IMR-90 (cell line): Measurements from ENCODE around the gene DPY19L1. TPM values are rescaled to one million over a fixed set of nuclear protein-coding genes. Genes with fewer than 3 reads are reported as not detected.

Experiments used
- ATAC-seq: fragments of 200-7000 bp; cut with Tn5 transposase; 2 replicates; pipeline ENCODE4 v1.9.1; 2020; ENCODE audit warnings: low read depth, mild to moderate bottlenecking, moderate library complexity
- BruUV-seq: library from RNA; stranded (reverse); fragments of 400-500 nt; replicated peaks from 2 replicates; lab custom pipeline; 2021; lab: Mats Ljungman, UMichigan
- CTCF ChIA-PET: fragments of 300-600 bp; formaldehyde crosslinking; extraction: SDS; loops from one replicate; lab custom pipeline; 2021; ENCODE audit warnings: antibody characterized with exemption; lab: Yijun Ruan, JAX
- POLR2A ChIA-PET: fragments of 300-600 bp; sonication (Branson Sonifier 250); formaldehyde crosslinking; loops from one replicate; lab custom pipeline; 2022; ENCODE audit warnings: antibody characterized with exemption; ENCODE audit not compliant: unreplicated experiment; lab: Charles Lee
- DNase-seq: peaks from one replicate; pipeline ENCODE4 v3.0.0; 2013
- H2AFZ ChIP-seq: replicated peaks from 2 replicates; pipeline ENCODE3; 2013; ENCODE audit warnings: low read length, mild to moderate bottlenecking; ENCODE audit not compliant: poor library complexity
- H2AK5ac ChIP-seq: 2 replicates; pipeline ENCODE4 v1.6.1; 2013; ENCODE audit warnings: low read depth, low read length, inconsistent platforms
- H2AK9ac ChIP-seq: replicated peaks from 2 replicates; pipeline ENCODE3; 2013; ENCODE audit warnings: mild to moderate bottlenecking, low read depth, low read length, moderate library complexity; ENCODE audit not compliant: poor library complexity
- H2BK120ac ChIP-seq: 2 replicates; pipeline ENCODE4 v1.6.1; 2013; ENCODE audit warnings: low read depth, low read length, inconsistent platforms
- H2BK15ac ChIP-seq: 3 replicates; pipeline ENCODE4 v1.6.1; 2013; ENCODE audit warnings: low read depth, low read length, inconsistent platforms
- H2BK20ac ChIP-seq: 2 replicates; pipeline ENCODE4 v1.6.1; 2013; ENCODE audit warnings: low read depth, mild to moderate bottlenecking, inconsistent platforms, low read length, moderate library complexity
- H2BK5ac ChIP-seq: 2 replicates; pipeline ENCODE4 v1.6.1; 2013; ENCODE audit warnings: mild to moderate bottlenecking, low read depth, low read length, inconsistent platforms; ENCODE audit not compliant: poor library complexity, severe bottlenecking
- H3K14ac ChIP-seq: replicated peaks from 2 replicates; pipeline ENCODE4 v1.6.1; 2013; ENCODE audit warnings: low read depth, low read length, inconsistent platforms
- H3K18ac ChIP-seq: 2 replicates; pipeline ENCODE4 v1.6.1; 2013; ENCODE audit warnings: low read depth, low read length, control low read depth
- H3K23ac ChIP-seq: 2 replicates; pipeline ENCODE4 v1.6.1; 2013; ENCODE audit warnings: low read depth, low read length, inconsistent platforms
- H3K27ac ChIP-seq: 2 replicates; pipeline ENCODE4 v1.5.1; 2013; ENCODE audit warnings: mild to moderate bottlenecking, control low read depth, low read length; ENCODE audit not compliant: insufficient read depth
- H3K27me3 ChIP-seq: 2 replicates; pipeline ENCODE4 v1.6.1; 2013; ENCODE audit warnings: low read length; ENCODE audit not compliant: control insufficient read depth, insufficient read depth
- H3K36me3 ChIP-seq: 2 replicates; pipeline ENCODE4 v1.6.1; 2013; ENCODE audit warnings: low read length, mixed read lengths; ENCODE audit not compliant: control insufficient read depth, insufficient read depth
- H3K4ac ChIP-seq: 2 replicates; pipeline ENCODE4 v1.6.1; 2013; ENCODE audit warnings: low read depth, low read length, inconsistent platforms
- H3K4me1 ChIP-seq: 2 replicates; pipeline ENCODE4 v1.6.1; 2013; ENCODE audit warnings: low read length, mixed read lengths; ENCODE audit not compliant: control insufficient read depth, insufficient read depth
- H3K4me2 ChIP-seq: 2 replicates; pipeline ENCODE4 v1.6.1; 2013; ENCODE audit warnings: low read depth, mild to moderate bottlenecking, control low read depth, low read length, moderate library complexity
- H3K4me3 ChIP-seq: 2 replicates; pipeline ENCODE4 v1.5.1; 2013; ENCODE audit warnings: low read depth, mild to moderate bottlenecking, control low read depth, low read length, moderate library complexity; ENCODE audit not compliant: insufficient read depth
- H3K56ac ChIP-seq: 2 replicates; pipeline ENCODE4 v1.6.1; 2013; ENCODE audit warnings: low read length, inconsistent platforms; ENCODE audit not compliant: insufficient read depth; ENCODE audit errors: extremely low read depth
- H3K79me1 ChIP-seq, 2 experiments: 2 replicates each; pipeline ENCODE4 v1.6.1; 2013; ENCODE audit warnings: low read length in 2 of 2, inconsistent platforms in 1 of 2, low read depth in 1 of 2
- H3K9ac ChIP-seq: 2 replicates; pipeline ENCODE4 v1.6.1; 2013; ENCODE audit warnings: low read depth, low read length, control low read depth
- H3K9me1 ChIP-seq: 2 replicates; pipeline ENCODE4 v1.6.1; 2013; ENCODE audit warnings: low read length, inconsistent platforms; ENCODE audit not compliant: insufficient read depth
- H3K9me3 ChIP-seq: 2 replicates; pipeline ENCODE4 v1.6.1; 2013; ENCODE audit warnings: low read length; ENCODE audit not compliant: control insufficient read depth, insufficient read depth
- H4K20me1 ChIP-seq: 2 replicates; pipeline ENCODE4 v1.6.1; 2013; ENCODE audit warnings: low read length, inconsistent platforms; ENCODE audit not compliant: insufficient read depth
- H4K5ac ChIP-seq: 2 replicates; pipeline ENCODE4 v1.6.1; 2013; ENCODE audit warnings: mild to moderate bottlenecking, low read depth, low read length, control low read depth
- H4K8ac ChIP-seq, 2 experiments: 2 replicates each; pipeline ENCODE4 v1.6.1; 2013; ENCODE audit warnings: low read depth in 2 of 2, low read length in 2 of 2, control low read depth in 1 of 2, inconsistent platforms in 1 of 2
- H4K91ac ChIP-seq: 2 replicates; pipeline ENCODE4 v1.6.1; 2013; ENCODE audit warnings: low read depth, low read length, inconsistent platforms; ENCODE audit not compliant: insufficient read depth
- BHLHE40 ChIP-seq: fragments of 150-350 bp; IDR thresholded peaks from 2 replicates; pipeline ENCODE4 v1.6.1; 2016; ENCODE audit warnings: mild to moderate bottlenecking, low read depth, low read length
- CEBPB ChIP-seq: IDR thresholded peaks from 2 replicates; pipeline ENCODE4 v1.6.1; 2012; ENCODE audit warnings: low read depth, low read length, improper control_type of control experiment
- CHD1 ChIP-seq: IDR thresholded peaks from 2 replicates; pipeline ENCODE4 v1.6.1; 2012; ENCODE audit warnings: low read depth, low read length, improper control_type of control experiment
- CTCF ChIP-seq: conservative IDR thresholded peaks from 2 replicates; pipeline ENCODE4 v1.5.1; 2012; ENCODE audit warnings: mild to moderate bottlenecking, low read depth, low read length, improper control_type of control experiment
- ELK1 ChIP-seq: fragments of 150-350 bp; IDR thresholded peaks from 2 replicates; pipeline ENCODE4 v1.6.1; 2016; ENCODE audit warnings: low read depth, mild to moderate bottlenecking, low read length, moderate library complexity, borderline replicate concordance
- MAZ ChIP-seq: IDR thresholded peaks from 2 replicates; pipeline ENCODE4 v1.6.1; 2012; ENCODE audit warnings: low read depth, mild to moderate bottlenecking, low read length, improper control_type of control experiment, moderate library complexity, borderline replicate concordance
- MXI1 ChIP-seq: IDR thresholded peaks from 2 replicates; pipeline ENCODE4 v1.6.1; 2012; ENCODE audit warnings: low read depth, mild to moderate bottlenecking, low read length, moderate library complexity, borderline replicate concordance
- RAD21 ChIP-seq: IDR thresholded peaks from 2 replicates; pipeline ENCODE4 v1.6.1; 2012; ENCODE audit warnings: low read length, improper control_type of control experiment
- RCOR1 ChIP-seq: IDR thresholded peaks from 2 replicates; pipeline ENCODE4 v1.6.1; 2012; ENCODE audit warnings: mild to moderate bottlenecking, low read length, improper control_type of control experiment; ENCODE audit not compliant: insufficient replicate concordance
- dilution Hi-C: fragments of 300-500 bp; cut with HindIII; formaldehyde crosslinking; loops from one replicate; pipeline ENCODE4 v1.14.3; 2018; ENCODE audit warnings: low sequenced_read_pairs; ENCODE audit not compliant: unreplicated experiment
- in situ Hi-C: fragments of 300-500 bp; cut with MboI; formaldehyde crosslinking; loops from 3 replicates; pipeline ENCODE4 v1.14.3; 2019; ENCODE audit warnings: low sequenced_read_pairs, inconsistent platforms, mixed read lengths
- intact Hi-C: fragments of 100-400 bp; cut with micrococcal nuclease; formaldehyde crosslinking; loops from 2 replicates; pipeline ENCODE4 v1.10.0; 2022
- polyA plus RNA-seq, 3 experiments: library from polyadenylated mRNA; depleted of rRNA; stranded (reverse); fragments of >200 nt; gene quantifications; 2 replicates each; pipeline ENCODE4 v1.2.3, GENCODE V29; 2012; ENCODE audit warnings: low replicate concordance in 1 of 3
- total RNA-seq: library from RNA; depleted of rRNA; stranded (reverse); fragments of >200 nt; gene quantifications from 2 replicates; pipeline ENCODE4 v1.2.3, GENCODE V29; 2012

DPY19L1 gene
- total and polyA plus RNA-seq, 2 of the 4 experiments (the other 2 are of a cell fraction), result 12.1 to 12.2 TPM

GRCh38 chr7:34949361-34949760 lies 87.9 kb downstream of the DPY19L1 start:
- Histone ChIP-seq H3K9me3 (no peaks in the 10 kb centered on the region), H3K4ac (no peak overlapping the region), H4K20me1 (no peaks in the 10 kb centered on the region), H3K4me2 (no peak overlapping the region), H3K14ac (no peak overlapping the region), H2BK120ac (no peak overlapping the region), H4K91ac (no peak overlapping the region), H3K79me1 (no peaks in the 10 kb centered on the region), H3K23ac (no peak overlapping the region), H2BK20ac (no peak overlapping the region), H2AFZ (no peak overlapping the region), H4K5ac (no peak overlapping the region), H4K8ac (no peak overlapping the region), H2AK9ac (no peak overlapping the region), H3K27ac (no peak overlapping the region), H3K9me1 (no peaks in the 10 kb centered on the region), H3K4me1 (no peaks in the 10 kb centered on the region), H2AK5ac (no peak overlapping the region), H2BK5ac (no peak overlapping the region), H2BK15ac (no peak overlapping the region), H3K9ac (no peak overlapping the region), H3K18ac (no peak overlapping the region), H3K4me3 (no peak overlapping the region), H3K27me3 (no peaks in the 10 kb centered on the region), H3K56ac (no peak overlapping the region), H3K36me3 (no peaks in the 10 kb centered on the region)
- intact Hi-C loops, result loop anchor here (10.0 kb wide), 1 partner anchor 55 kb away; no protein-coding TSS in a partner anchor
- BruUV-seq, result no TSS peak
- DNase-seq (peak; percentile 54), ATAC-seq (peak; percentile 78)
- POLR2A ChIA-PET, result no interaction called here
- TF ChIP-seq BHLHE40 (no peak), CTCF (no peak), MAZ (no peak), CHD1 (no peak), ELK1 (no peak), CEBPB (no peak), RAD21 (no peak), MXI1 (no peak), RCOR1 (no peak)
- in situ Hi-C loops, result no loop called here
- CTCF ChIA-PET, result no interaction called here
- dilution Hi-C loops, result no loop called here
